Mucosa of stomach (tissue), 1 donor: ENCODE measurements around the gene EXOC3.
"Not testable (repeated sequence)": the region's sequence is repeated elsewhere in the genome, so short reads cannot be mapped to it uniquely, and the experiment has no call there.

Experiments used
- H3K27me3 ChIP-seq: one replicate; pipeline ENCODE4 v1.7.0; 2013; ENCODE audit warnings: mild to moderate bottlenecking, low read length; ENCODE audit not compliant: control insufficient read depth, insufficient read depth
- H3K36me3 ChIP-seq: one replicate; pipeline ENCODE4 v1.7.0; 2013; ENCODE audit warnings: low read length; ENCODE audit not compliant: control insufficient read depth, insufficient read depth
- H3K4me1 ChIP-seq: one replicate; pipeline ENCODE4 v1.7.0; 2013; ENCODE audit warnings: mild to moderate bottlenecking, low read length; ENCODE audit not compliant: control insufficient read depth, insufficient read depth
- H3K4me3 ChIP-seq: one replicate; pipeline ENCODE4 v1.7.0; 2013; ENCODE audit warnings: low read length
- H3K9ac ChIP-seq: one replicate; pipeline ENCODE4 v1.7.0; 2013; ENCODE audit warnings: mild to moderate bottlenecking, low read length, moderate library complexity
- H3K9me3 ChIP-seq: one replicate; pipeline ENCODE4 v1.7.0; 2013; ENCODE audit warnings: mild to moderate bottlenecking, low read length, moderate library complexity; ENCODE audit not compliant: control insufficient read depth
- donor health status: Pancreatic carcinoma.

The EXOC3 gene

DNA sequence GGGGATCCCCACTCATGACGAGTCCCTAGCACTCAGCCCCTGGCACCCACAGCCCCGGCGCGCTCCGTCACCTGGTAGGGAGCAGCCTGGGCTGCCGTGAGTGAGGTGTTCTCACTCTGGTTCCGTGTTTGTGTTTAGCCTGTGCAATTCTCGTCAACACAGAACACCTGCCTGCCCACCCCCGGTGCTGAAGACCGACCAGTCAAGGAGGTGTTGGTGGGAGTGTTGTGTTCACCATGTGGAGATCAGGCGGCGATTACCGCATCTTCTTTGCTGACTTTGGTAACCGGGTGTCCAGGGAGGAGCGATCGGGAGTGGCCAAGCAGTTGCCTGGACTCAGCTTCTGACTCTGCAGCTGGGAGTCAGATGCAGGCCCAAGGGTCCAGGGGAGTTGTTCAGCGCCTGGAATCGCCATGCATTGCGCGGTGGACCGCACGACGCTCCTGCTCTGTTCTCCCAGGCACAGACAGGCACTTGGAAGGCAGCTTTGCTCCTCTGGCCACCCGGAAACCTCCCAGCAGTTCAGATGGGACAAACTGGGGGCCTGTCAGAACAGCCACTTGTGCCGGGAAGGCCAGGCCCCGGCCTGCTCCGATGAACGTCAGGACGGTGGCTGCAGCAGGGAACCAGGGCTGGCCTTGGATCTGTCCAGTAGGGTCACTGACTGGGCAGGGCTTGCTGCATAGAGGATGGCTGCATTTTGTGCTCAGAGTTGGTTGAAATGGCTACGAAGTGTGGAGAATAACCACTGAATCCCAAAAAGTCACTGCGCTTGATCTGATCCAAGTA is 28.2 kb downstream of the EXOC3 start:
- peaks cover 12% of the 10 kb centered on the region for H3K27me3 ChIP-seq
- H3K36me3 ChIP-seq: no peaks in the 10 kb centered on the region
- H3K4me3 ChIP-seq: no peak overlapping the region
- no peak overlapping the region for H3K9ac ChIP-seq
- H3K9me3 ChIP-seq: no peaks in the 10 kb centered on the region
- H3K4me1 ChIP-seq: no peaks in the 10 kb centered on the region

DNA sequence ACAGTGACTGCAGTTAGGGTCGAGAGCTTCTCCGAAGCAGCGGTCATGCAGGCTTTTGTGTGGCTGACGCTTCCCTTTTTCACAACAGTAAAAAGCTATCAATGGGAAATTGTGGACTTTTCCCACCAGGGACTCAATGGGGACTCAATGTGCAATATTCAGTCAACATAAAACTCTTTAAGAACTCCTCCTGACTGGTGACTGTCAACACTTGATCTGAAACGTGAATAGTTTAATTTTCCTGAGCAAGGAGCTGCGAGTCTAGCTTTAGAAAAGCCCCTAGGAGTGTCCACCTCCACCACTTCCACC is 28.7 kb downstream of the EXOC3 start:
- peaks cover 17% of the 10 kb centered on the region for H3K27me3 ChIP-seq
- H3K9me3 ChIP-seq: no peaks in the 10 kb centered on the region
- no peak overlapping the region for H3K4me3 ChIP-seq
- H3K9ac ChIP-seq: no peak overlapping the region
- H3K36me3 ChIP-seq: no peaks in the 10 kb centered on the region
- no peaks in the 10 kb centered on the region for H3K4me1 ChIP-seq

DNA sequence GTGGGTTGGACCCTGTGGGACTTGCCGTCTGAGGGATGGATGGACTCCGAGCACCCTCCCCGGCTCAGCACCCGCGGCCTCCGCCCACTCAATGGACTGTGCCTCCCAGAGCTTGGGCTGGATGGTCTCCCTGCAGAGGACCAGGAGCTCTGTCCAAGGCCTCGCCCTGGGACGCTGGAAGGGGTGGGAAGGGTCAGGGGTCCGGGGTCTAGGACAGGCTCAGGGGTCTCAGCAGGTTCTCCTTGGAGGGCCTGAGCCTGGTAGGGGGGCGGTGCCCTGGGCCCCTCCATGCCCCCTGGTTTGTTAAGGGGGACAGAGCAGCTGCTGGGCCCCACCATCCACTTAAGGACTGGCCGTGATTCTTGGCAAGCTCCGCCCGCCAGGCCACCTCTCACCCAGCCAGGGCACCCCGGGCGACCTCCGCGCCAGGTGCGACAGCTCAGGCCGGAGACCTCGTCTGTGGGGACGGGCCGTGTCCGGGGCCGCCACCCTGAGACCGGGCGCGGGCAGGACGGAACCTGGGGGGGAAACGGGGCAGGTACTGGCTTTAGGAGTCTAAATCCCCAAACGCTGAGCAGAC is 29.2 kb downstream of the EXOC3 start:
- no peak overlapping the region for H3K9ac ChIP-seq

DNA sequence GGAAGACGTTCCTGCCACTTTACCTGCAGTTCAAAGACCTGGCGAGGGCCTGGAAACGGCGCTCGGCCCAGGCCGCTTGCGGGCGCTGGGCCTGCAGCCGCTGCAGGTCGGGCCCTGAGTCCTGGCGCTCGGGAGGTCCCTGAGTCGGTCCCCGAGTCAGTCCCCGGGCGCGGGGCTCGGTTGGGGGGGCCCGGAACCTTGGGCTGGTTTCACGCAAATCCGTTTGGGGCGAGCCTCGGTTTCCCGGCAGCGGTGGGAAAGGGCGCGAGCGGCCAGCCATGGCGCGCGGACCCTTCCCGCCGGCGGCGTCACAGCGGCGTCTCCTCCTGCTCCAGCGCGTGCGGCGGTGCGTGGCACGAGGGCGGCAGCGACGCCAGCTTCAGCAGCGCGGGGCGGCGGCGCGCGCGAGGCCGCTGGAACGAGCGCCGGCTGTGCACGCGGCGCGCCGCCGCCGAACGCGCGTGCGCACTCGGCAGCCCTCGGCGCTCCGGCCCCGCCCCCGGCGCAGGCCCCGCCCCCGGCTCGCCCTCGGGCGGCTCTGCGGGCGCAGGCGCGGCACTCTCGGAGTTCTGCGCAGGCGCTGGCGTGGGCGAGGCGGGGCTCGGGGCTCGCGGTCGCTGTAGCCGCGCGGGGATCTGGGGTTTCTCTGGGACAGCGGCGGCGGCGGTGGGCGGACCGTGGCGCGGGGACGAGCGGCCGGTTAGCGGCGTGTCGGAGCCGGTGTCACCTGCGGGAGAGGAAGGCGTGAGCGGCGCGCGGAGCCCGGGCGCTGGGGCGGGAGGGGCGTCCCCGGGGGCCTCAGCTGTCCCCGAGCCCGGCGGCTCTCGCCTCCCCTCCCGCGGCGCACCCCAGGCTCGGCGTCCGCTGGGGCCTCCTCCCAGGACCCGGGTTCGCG is 29.9 kb downstream of the EXOC3 start:
- Histone ChIP-seq H3K4me1 (no peaks in the 10 kb centered on the region), H3K36me3 (no peaks in the 10 kb centered on the region), H3K9me3 (no peaks in the 10 kb centered on the region), H3K4me3 (no peak overlapping the region), H3K27me3 (peaks cover 17% of the 10 kb centered on the region), H3K9ac (no peak overlapping the region)

More for the DNA sequence above, 29.2 kb downstream of the EXOC3 start:
- Histone ChIP-seq H3K36me3 (no peaks in the 10 kb centered on the region), H3K4me1 (no peaks in the 10 kb centered on the region), H3K4me3 (no peak overlapping the region), H3K9me3 (no peaks in the 10 kb centered on the region), H3K27me3 (peaks cover 17% of the 10 kb centered on the region)

DNA sequence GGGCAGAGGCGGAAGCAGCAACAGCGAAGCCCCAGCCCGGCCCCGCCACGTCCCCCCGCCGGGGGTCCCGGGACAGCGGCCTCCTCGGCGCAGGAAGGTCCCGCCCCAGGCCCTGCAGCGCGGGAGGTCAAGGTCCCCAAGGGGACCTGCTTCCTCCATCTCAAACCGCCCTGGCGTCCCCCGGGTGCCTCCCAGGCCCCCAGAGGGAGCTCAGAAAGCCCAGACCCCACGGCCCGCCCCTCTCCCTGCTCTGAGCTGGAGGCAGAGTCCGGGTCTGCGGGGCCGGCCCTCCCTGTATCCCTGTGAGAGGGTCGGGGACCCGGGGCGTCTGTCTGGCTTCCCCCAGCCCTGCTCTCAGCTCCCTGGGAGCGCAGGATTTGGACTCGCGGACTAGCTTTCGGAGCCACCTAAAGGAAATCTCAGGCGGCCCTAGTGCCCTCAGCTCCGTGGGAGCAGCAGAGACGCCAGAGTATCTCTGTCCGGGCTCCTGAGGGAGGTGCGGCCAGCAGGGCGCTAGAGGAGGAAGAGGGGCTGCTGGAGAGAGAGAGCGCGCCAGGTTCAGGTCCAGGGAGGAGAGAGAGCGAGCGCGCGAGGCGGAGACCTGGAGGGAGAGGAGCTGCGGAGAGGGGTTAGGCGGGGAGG is 30.7 kb downstream of the EXOC3 start:
- peaks cover 17% of the 10 kb centered on the region for H3K27me3 ChIP-seq
- no peaks in the 10 kb centered on the region for H3K9me3 ChIP-seq
- H3K9ac ChIP-seq: no peak overlapping the region
- H3K4me3 ChIP-seq: no peak overlapping the region
- no peaks in the 10 kb centered on the region for H3K36me3 ChIP-seq
- no peaks in the 10 kb centered on the region for H3K4me1 ChIP-seq

DNA sequence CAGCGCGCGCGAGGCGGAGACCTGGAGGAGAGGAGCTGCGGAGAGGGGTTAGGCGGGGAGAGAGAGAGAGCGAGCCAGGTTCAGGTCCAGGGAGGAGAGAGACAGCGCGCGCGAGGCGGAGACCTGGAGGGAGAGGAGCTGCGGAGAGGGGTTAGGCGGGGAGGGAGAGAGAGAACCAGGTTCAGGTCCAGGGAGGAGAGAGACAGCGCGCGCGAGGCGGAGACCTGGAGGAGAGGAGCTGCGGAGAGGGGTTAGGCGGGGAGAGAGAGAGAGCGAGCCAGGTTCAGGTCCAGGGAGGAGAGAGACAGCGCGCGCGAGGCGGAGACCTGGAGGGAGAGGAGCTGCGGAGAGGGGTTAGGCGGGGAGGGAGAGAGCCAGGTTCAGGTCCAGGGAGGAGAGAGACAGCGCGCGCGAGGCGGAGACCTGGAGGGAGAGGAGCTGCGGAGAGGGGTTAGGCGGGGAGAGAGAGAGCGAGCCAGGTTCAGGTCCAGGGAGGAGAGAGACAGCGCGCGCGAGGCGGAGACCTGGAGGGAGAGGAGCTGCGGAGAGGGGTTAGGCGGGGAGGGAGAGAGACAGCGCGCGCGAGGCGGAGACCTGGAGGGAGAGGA is 31.4 kb downstream of the EXOC3 start:
- H3K9me3 ChIP-seq, H3K36me3 ChIP-seq, H3K9ac ChIP-seq, H3K4me1 ChIP-seq, H3K4me3 ChIP-seq: not testable (repeated sequence)
- H3K27me3 ChIP-seq: peaks cover 17% of the 10 kb centered on the region

DNA sequence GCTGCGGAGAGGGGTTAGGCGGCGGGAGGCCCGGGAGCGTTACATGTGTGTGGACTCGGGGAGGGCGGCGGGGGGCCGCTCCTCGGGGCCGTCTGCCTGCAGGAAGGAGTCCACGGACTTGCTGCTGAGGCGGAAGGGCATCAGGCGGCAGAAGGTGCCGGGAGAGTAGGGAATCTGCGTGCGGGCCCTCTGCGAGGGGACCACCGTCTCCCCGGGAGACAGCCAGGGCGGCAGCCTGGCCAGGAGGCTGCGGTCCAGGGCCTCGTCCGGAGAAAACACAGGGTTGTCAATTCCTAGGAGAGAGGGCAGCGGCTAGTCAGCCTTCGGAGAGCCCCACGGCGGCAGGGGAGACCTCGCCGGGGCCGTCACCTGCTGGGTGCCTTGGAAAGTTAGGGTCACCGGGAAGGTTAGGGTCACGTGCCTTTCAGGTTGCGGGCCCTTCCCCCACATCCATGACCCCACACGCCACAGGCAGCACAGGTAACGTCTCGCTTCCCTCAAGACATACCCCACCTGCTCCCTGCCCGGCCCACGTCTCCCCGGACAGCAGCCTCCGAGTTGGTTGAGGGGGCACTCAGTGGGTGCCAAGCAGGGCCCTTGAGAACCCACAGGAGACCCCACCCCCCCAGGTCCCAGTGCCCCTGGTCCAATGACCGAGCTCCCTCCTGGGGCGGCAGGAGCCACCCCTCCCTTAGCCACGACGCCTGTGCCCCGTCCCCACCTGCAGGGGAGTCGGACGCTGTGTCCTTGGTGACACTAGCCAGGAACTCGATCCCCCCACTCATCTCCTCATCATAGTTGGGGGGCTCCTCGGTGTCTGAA is 32.1 kb downstream of the EXOC3 start:
- H3K4me3 ChIP-seq: no peak overlapping the region
- no peaks in the 10 kb centered on the region for H3K4me1 ChIP-seq
- no peaks in the 10 kb centered on the region for H3K36me3 ChIP-seq
- H3K9ac ChIP-seq: no peak overlapping the region
- H3K27me3 ChIP-seq: peaks cover 20% of the 10 kb centered on the region
- H3K9me3 ChIP-seq: no peaks in the 10 kb centered on the region

DNA sequence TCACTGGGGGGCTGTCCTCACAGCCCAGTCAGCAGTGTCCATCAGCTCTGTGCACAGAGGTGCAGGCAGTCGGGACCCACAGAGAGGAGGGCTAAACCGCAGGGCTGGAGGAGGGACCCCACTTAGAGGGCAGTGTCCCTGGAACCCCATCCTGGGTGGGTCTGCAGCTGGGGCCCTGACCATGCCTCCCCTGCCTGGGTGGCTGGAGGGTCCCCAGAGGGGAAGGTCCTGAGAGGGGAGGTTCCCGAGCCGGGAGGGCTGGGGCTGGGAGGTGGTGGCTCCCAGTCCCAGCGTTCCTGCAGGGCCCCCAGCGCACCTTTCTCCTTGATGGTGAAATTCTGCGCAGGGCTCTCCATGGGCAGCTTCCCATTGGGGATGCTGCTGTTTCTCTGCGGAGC is 32.7 kb downstream of the EXOC3 start:
- Histone ChIP-seq H3K4me3 (no peak overlapping the region), H3K9me3 (no peaks in the 10 kb centered on the region), H3K4me1 (no peaks in the 10 kb centered on the region), H3K27me3 (peaks cover 22% of the 10 kb centered on the region), H3K36me3 (no peaks in the 10 kb centered on the region), H3K9ac (no peak overlapping the region)

DNA sequence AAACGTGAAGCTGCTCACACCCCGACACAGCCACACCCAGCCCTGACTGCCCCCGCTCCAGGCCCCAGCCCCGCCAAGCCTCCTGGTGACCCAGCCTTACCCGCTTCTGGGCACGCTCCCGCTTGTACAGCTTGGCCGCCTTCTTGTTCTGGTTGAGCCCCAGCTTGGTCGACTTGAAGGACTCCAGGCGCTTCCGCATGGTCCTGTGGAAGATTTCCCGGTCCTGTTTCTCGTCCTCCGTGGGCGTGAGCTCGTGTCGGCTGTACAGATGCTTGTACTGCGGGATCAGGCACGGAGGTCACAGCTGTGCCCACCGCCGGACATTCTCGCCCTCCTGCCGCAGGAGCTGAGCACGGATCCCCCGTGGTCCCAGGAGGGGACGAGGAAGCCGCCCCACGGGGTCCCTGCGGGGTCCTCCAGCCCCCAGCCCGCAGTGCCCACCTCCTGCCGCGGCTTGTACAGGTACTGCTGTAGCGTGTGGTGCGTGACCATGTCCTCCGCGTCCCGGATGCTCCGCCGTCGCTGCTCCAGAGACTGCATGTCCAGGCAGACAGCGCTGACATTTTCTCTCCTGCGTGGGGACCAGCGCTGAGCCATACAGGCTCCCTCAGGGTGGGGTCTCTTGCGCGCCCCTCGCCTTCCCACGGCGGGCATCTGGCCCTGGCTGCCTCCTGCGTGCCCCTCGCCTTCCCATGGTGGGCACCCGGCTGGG is 33.3 kb downstream of the EXOC3 start:
- no peaks in the 10 kb centered on the region for H3K36me3 ChIP-seq
- H3K9ac ChIP-seq: no peak overlapping the region
- H3K4me3 ChIP-seq: no peak overlapping the region
- no peaks in the 10 kb centered on the region for H3K4me1 ChIP-seq
- H3K9me3 ChIP-seq: no peaks in the 10 kb centered on the region
- peaks cover 22% of the 10 kb centered on the region for H3K27me3 ChIP-seq

DNA sequence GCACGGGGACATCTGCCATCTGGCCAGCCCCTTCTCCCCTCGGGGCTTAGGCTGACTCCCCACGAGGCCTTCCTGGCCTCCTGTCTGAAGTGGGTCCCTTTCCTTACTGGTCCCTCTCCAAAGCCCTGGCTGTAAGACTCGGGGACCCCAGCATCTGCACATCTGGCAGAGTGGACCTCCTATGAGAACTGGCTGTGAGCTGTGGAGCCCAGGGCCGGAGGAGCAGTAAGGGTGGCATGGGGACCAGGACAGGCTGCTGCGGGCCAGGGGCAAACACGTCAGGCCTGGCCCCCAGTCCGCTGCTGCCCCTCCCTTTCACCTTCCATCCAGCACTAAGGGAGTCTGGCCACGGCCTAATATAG is 33.8 kb downstream of the EXOC3 start:
- Histone ChIP-seq H3K9me3 (no peaks in the 10 kb centered on the region), H3K4me3 (no peak overlapping the region), H3K9ac (no peak overlapping the region), H3K27me3 (peaks cover 22% of the 10 kb centered on the region), H3K4me1 (no peaks in the 10 kb centered on the region), H3K36me3 (no peaks in the 10 kb centered on the region)

DNA sequence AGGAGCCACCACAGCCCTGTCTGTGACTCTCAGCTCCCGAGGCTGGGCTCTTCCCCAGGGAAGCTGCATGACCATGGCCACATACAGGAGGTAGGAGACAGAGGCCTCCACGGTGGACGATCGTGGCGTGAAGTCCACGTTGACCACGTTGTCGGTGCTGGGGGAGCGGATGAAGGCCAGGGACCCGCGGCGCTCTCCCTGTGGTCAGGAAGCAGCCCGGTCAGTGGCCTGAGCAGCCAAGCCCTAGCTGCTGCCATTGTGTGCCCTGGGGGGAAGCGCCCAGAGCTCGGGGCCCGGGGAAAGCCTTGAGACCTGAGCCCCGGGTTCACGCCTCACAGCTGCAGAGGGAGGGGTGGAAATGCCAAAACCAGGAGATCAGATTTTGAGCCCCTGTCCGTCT is 34.3 kb downstream of the EXOC3 start:
- H3K4me3 ChIP-seq: no peak overlapping the region
- no peaks in the 10 kb centered on the region for H3K9me3 ChIP-seq
- H3K27me3 ChIP-seq: peaks cover 22% of the 10 kb centered on the region
- H3K4me1 ChIP-seq: no peaks in the 10 kb centered on the region
- H3K9ac ChIP-seq: no peak overlapping the region
- H3K36me3 ChIP-seq: no peaks in the 10 kb centered on the region
